Spleen (tissue), 11 donors: ENCODE measurements around the gene OGFR. TPM values are rescaled to one million over a fixed set of nuclear protein-coding genes. Genes with fewer than 3 reads are reported as not detected.

Experiments
- DNase-seq: peaks from one replicate; pipeline ENCODE4 v3.0.0-alpha.2; 2020
- H3K27ac ChIP-seq, 8 donors: fragments of 200-600 bp; sonication (generic) in 7 of 8; 1 replicate in 4 of 8; 2 replicates in 4 of 8; pipeline versions ENCODE4 v1.5.0 to v1.8.0; 2016 to 2021; ENCODE audit warnings: inconsistent platforms in 4 of 8, mild to moderate bottlenecking in 4 of 8, moderate library complexity in 1 of 8
- H3K27me3 ChIP-seq, 7 donors: fragments of 200-600 bp; sonication (generic) in 6 of 7; replicated peaks in 1 of 7; 1 replicate in 4 of 7; 2 replicates in 3 of 7; pipeline versions ENCODE4 v1.5.0 to v1.8.0; 2016 to 2021; ENCODE audit warnings: inconsistent platforms in 3 of 7, mild to moderate bottlenecking in 1 of 7
- H3K36me3 ChIP-seq, 6 donors: fragments of 200-600 bp; sonication (generic) in 5 of 6; 1 replicate in 4 of 6; 2 replicates in 2 of 6; pipeline versions ENCODE4 v1.5.0 to v1.8.0; 2016 to 2021; ENCODE audit warnings: inconsistent platforms in 2 of 6
- H3K4me1 ChIP-seq, 6 donors: fragments of 200-600 bp; sonication (generic) in 5 of 6; 1 replicate in 3 of 6; 2 replicates in 3 of 6; pipeline versions ENCODE4 v1.5.0 to v1.8.0; 2016 to 2021; ENCODE audit warnings: inconsistent platforms in 3 of 6
- H3K4me3 ChIP-seq, 8 donors: fragments of 200-600 bp; sonication (generic) in 7 of 8; 1 replicate in 4 of 8; 2 replicates in 4 of 8; pipeline versions ENCODE4 v1.5.0 to v1.8.0; 2016 to 2021; ENCODE audit warnings: inconsistent platforms in 4 of 8, mild to moderate bottlenecking in 4 of 8, moderate library complexity in 2 of 8
- H3K9me3 ChIP-seq, 8 donors: fragments of 200-600 bp; sonication (generic) in 7 of 8; 1 replicate in 4 of 8; 2 replicates in 4 of 8; pipeline versions ENCODE4 v1.5.0 to v1.8.0; 2016 to 2021; ENCODE audit warnings: inconsistent platforms in 4 of 8
- POLR2A ChIP-seq, 3 donors: fragments of 450-650 bp; IDR thresholded peaks; one replicate each; pipeline ENCODE4 v1.5.1; 2017; ENCODE audit warnings: antibody characterized with exemption in 3 of 3, mild to moderate bottlenecking in 1 of 3
- POLR2AphosphoS5 ChIP-seq, 3 donors: sonication (generic); formaldehyde crosslinking; IDR thresholded peaks; one replicate each; pipeline ENCODE4 v1.5.1; 2017; ENCODE audit warnings: antibody characterized with exemption in 3 of 3
- WGBS, 5 donors: extraction: QIAGEN DNeasy Blood & Tissue Kit in 3 of 5; methylation state at CpG; one replicate each; pipeline versions ENCODE4 v1.1.5 to v1.1.7; 2013 to 2018; 5-methylcytosine and 5-hydroxymethylcytosine counted together
- intact Hi-C: fragments of 100-400 bp; cut with DNase I; formaldehyde crosslinking; loops from one replicate; pipeline ENCODE4 v1.15.0; 2023; ENCODE audit warnings: low total_unique reads
- polyA plus RNA-seq, 3 donors: library from polyadenylated mRNA; stranded (reverse); fragments of 200-250 nt; gene quantifications; one replicate each; pipeline ENCODE4 v1.2.1, GENCODE V29; 2013
- total RNA-seq, 7 donors: library from RNA; depleted of rRNA in 3 of 7; stranded (reverse); fragments of >200 nt in 3 of 7; fragmentation: NEBNext Ultra II Directional in 4 of 7; extraction: Animal tissue kit (Norgen Biotek cat#: 25700) in 4 of 7; gene quantifications; one replicate each; pipeline versions ENCODE4 v1.1.0 to v1.2.1, GENCODE V29; 2016 to 2021
- TF ChIP-seq, protein P1 (sequence below), 11 experiments: fragments of 200-600 bp in 7 of 11; fragments of 450-650 bp in 4 of 11; sonication (generic) in 4 of 11; IDR thresholded peaks in 8 of 11; conservative IDR thresholded peaks in 3 of 11; 1 replicate in 7 of 11; 2 replicates in 4 of 11; pipeline versions ENCODE4 v1.4.0 to v1.8.0; 2016 to 2021; ENCODE audit warnings: antibody characterized with exemption in 11 of 11, inconsistent platforms in 4 of 11, mild to moderate bottlenecking in 1 of 11
- donor health status: healthy with polysubstance abuse.
- donor health status: DM: no; HTN: no; CAD: no; lungs with moderate emphysema.
- donor health status: DM: no; HTN: no; CAD: no.
- donor health status: Bipolar disorder and iron deficiency.
- donor health status: healthy.
- donor health status: DM: no; HTN: no; CAD: no.
- donor health status: DM: yes; HTN: yes; CAD: no.

The OGFR gene
- total and polyA plus RNA-seq, 10 donors, result 46.0 to 127 (median 78.2) TPM

DNA sequence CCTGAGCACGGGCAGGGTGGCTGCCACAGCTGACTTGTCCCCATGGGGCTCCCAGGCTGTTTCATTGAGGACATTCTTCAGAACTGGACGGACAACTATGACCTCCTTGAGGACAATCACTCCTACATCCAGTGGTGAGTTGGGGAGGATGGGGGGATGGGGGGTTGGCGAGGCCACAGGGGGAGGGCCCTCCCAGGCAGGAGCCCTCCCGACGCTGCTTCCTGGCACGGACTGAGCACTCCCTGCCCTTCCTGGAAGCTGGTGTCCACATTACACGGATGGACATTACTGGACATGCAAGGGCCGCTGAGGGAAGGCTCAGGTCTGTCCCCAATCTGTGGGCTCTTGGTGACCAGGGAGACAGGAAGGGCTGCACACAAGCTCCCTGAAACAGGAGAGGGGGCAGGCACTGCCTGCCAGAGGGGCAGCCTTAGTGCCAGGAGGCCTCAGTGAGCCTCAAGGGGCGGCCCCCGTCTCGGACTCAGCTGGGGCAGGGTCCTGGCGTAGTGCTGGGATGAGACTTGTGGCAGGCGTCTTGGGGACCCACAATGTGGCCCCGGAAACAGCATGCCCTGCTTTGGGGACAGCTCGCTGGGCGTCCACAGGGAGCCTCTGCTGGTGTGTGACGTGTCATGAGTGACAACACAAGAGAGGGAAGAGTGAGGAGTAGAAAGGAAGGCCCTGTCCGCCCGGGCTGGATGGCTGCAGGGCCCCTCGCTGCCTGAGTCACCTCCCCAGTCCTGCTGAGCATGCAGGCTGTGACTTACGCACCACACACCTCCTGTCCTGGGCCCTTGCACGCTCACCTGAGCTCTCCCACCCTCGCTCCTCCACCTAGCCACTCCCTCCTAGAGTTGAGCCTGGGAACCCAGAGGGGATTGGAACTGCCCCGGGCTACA is 5.1 kb downstream of the OGFR start:
- intact Hi-C loops, result no loop called here
- Histone ChIP-seq H3K27me3 (peaks cover 0 to 7% (median 3%) of the 10 kb centered on the region in 7 donors), H3K4me1 (peaks cover 14 to 52% (median 42%) of the 10 kb centered on the region in 6 donors), H3K36me3 (peaks cover 9 to 82% (median 69%) of the 10 kb centered on the region in 6 donors), H3K9me3 (no peaks in the 10 kb centered on the region), H3K4me3 (no peak overlapping the region), H3K27ac (no peak overlapping the region)
- WGBS, 5 donors, result 93 to 95% (median 93%) methylated on average over 22 to 24 of the region's 24 CpGs
- no peak for DNase-seq
- TF ChIP-seq POLR2AphosphoS5 (IDR thresholded peaks at IDR 0.05) (peak in 2 of 3 donors; percentile 31 to 39), POLR2A (IDR thresholded peaks at IDR 0.05) (no peak)
- TF ChIP-seq, protein P1, sequence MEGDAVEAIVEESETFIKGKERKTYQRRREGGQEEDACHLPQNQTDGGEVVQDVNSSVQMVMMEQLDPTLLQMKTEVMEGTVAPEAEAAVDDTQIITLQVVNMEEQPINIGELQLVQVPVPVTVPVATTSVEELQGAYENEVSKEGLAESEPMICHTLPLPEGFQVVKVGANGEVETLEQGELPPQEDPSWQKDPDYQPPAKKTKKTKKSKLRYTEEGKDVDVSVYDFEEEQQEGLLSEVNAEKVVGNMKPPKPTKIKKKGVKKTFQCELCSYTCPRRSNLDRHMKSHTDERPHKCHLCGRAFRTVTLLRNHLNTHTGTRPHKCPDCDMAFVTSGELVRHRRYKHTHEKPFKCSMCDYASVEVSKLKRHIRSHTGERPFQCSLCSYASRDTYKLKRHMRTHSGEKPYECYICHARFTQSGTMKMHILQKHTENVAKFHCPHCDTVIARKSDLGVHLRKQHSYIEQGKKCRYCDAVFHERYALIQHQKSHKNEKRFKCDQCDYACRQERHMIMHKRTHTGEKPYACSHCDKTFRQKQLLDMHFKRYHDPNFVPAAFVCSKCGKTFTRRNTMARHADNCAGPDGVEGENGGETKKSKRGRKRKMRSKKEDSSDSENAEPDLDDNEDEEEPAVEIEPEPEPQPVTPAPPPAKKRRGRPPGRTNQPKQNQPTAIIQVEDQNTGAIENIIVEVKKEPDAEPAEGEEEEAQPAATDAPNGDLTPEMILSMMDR (IDR thresholded peaks at IDR 0.05 in 8 of 11, conservative IDR thresholded peaks at IDR 0.05 in 3 of 11), result no peak

DNA sequence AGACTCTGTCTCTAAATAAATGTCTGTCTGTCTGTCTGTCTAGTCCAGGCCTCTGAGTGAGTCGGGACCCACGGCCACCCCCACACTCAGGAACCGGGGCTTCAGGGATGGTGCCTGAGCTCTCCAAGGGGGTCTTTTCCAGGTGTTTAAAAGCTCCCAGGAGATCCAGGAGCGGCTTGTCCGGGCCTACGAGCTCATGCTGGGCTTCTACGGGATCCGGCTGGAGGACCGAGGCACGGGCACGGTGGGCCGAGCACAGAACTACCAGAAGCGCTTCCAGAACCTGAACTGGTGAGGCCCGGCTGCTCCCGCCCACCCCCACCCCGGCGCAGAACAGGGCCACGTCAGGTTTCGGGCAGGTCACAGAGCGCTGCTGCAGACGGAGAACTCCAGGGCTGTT is 6.7 kb downstream of the OGFR start:
- H3K27me3 ChIP-seq, result peaks cover 4 to 22% (median 17%) of the 10 kb centered on the region in 7 donors
- 91 to 98% (median 95%) methylated on average over 17 to 21 of the region's 21 CpGs for WGBS, 5 donors
- TF ChIP-seq, protein P1 (IDR thresholded peaks at IDR 0.05 in 8 of 11, conservative IDR thresholded peaks at IDR 0.05 in 3 of 11), result no peak
- TF ChIP-seq POLR2A (IDR thresholded peaks at IDR 0.05) (no peak), POLR2AphosphoS5 (IDR thresholded peaks at IDR 0.05) (no peak)
- no peaks in the 10 kb centered on the region for H3K9me3 ChIP-seq
- DNase-seq, result no peak
- peaks cover 9 to 81% (median 69%) of the 10 kb centered on the region in 6 donors for H3K36me3 ChIP-seq
- no peak overlapping the region for H3K4me3 ChIP-seq
- intact Hi-C loops, result no loop called here
- H3K27ac ChIP-seq, result no peak overlapping the region
- peaks cover 13 to 57% (median 48%) of the 10 kb centered on the region in 6 donors for H3K4me1 ChIP-seq

DNA sequence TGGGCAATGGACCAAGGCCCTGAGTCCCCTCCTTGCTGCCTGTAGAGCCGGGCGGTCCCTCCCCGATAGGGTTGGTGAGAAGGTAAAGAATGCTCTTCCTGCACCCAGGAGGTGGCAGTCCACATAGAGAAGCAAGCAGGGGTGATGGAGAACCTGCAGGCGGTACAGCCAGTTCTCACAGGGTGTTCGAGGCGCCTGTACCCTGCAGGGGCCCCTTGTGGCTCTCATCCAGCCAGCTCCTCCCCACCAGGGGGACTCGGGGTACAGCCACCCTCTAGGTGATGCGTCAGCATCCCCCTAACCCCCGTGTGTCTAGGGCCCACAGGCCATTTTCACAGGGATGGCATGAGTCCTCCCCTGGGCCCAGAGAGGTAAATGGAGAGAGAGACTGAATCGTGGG is 7.1 kb downstream of the OGFR start:
- no peak for DNase-seq
- no peak overlapping the region for H3K27ac ChIP-seq
- peaks cover 9 to 77% (median 69%) of the 10 kb centered on the region in 6 donors for H3K36me3 ChIP-seq
- H3K9me3 ChIP-seq, result no peaks in the 10 kb centered on the region
- intact Hi-C loops, result no loop called here
- WGBS, 5 donors, result 83 to 89% (median 88%) methylated on average over 7 to 10 of the region's 10 CpGs
- peak in 1 of 3 donors; percentile 18 for TF ChIP-seq POLR2AphosphoS5 (IDR thresholded peaks at IDR 0.05)
- TF ChIP-seq, protein P1 (IDR thresholded peaks at IDR 0.05 in 8 of 11, conservative IDR thresholded peaks at IDR 0.05 in 3 of 11), result no peak
- no peak overlapping the region for H3K4me3 ChIP-seq
- H3K4me1 ChIP-seq, result peaks cover 13 to 57% (median 48%) of the 10 kb centered on the region in 6 donors
- peaks cover 7 to 26% (median 21%) of the 10 kb centered on the region in 7 donors for H3K27me3 ChIP-seq
